Measurements from ENCODE around the gene COL28A1. TPM values are rescaled to one million over a fixed set of nuclear protein-coding genes. Genes with fewer than 3 reads are reported as not detected.

The COL28A1 gene
- total RNA-seq, 2 donors from 2014 or later, result 1.8 to 6.2 TPM

GRCh38 chr7:7542251-7542835 is 6.7 kb upstream of the COL28A1 start:
- Histone ChIP-seq H3K4me1 (replicated peaks) (no peaks in the 10 kb centered on the region), H3K27ac (no peak overlapping the region), H3K36me3 (no peaks in the 10 kb centered on the region), H3K27me3 (replicated peaks; ENCODE audit: insufficient read depth) (no peaks in the 10 kb centered on the region), H3K4me3 (no peak overlapping the region), H3K9me3 (no peaks in the 10 kb centered on the region)
- 75% methylated on average over 4 of the region's 4 CpGs for WGBS
- no peak for DNase-seq (ENCODE audit: low spot score)
- TF ChIP-seq, protein P1, sequence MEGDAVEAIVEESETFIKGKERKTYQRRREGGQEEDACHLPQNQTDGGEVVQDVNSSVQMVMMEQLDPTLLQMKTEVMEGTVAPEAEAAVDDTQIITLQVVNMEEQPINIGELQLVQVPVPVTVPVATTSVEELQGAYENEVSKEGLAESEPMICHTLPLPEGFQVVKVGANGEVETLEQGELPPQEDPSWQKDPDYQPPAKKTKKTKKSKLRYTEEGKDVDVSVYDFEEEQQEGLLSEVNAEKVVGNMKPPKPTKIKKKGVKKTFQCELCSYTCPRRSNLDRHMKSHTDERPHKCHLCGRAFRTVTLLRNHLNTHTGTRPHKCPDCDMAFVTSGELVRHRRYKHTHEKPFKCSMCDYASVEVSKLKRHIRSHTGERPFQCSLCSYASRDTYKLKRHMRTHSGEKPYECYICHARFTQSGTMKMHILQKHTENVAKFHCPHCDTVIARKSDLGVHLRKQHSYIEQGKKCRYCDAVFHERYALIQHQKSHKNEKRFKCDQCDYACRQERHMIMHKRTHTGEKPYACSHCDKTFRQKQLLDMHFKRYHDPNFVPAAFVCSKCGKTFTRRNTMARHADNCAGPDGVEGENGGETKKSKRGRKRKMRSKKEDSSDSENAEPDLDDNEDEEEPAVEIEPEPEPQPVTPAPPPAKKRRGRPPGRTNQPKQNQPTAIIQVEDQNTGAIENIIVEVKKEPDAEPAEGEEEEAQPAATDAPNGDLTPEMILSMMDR (IDR thresholded peaks at IDR 0.05), result no peak
- TF ChIP-seq POLR2AphosphoS5 (IDR thresholded peaks at IDR 0.05) (no peak), POLR2A (IDR thresholded peaks at IDR 0.05) (no peak)
- intact Hi-C loops (cut with DNase I), result loop anchor here (5.0 kb wide), 1 partner anchor 120 kb away; no protein-coding TSS in a partner anchor

DNA sequence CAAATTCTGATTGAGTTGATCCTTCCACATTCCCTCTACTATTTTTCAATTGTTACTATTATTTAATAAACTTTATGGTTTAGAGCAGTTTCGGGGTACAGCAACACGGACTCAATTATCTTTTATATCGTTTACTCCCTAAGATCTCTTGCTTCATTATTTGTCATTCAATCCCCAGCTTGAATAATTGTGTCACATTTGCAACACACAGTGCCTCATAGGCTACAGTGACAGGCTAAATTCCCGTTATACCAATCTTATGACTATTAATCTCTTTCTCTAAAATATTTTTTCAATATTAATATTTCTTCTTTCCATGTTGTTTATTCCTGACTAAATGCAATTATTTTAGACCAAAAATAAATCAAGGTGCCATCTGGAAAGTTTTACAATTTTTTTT is 4.0 kb upstream of the COL28A1 start:
- Histone ChIP-seq H3K36me3 (no peaks in the 10 kb centered on the region), H3K9me3 (no peaks in the 10 kb centered on the region), H3K4me3 (no peak overlapping the region), H3K4me1 (replicated peaks) (no peaks in the 10 kb centered on the region), H3K27ac (no peak overlapping the region), H3K27me3 (replicated peaks; ENCODE audit: insufficient read depth) (no peaks in the 10 kb centered on the region)
- no peak for TF ChIP-seq POLR2AphosphoS5 (IDR thresholded peaks at IDR 0.05)
- TF ChIP-seq, protein P1 (IDR thresholded peaks at IDR 0.05), result no peak
- no peak for TF ChIP-seq POLR2A (IDR thresholded peaks at IDR 0.05)
- DNase-seq (ENCODE audit: low spot score), result no peak
- 93% methylated on average over 4 of the region's 4 CpGs for WGBS
- intact Hi-C loops (cut with DNase I), result loop anchor here (5.0 kb wide), 1 partner anchor 117 kb away; no protein-coding TSS in a partner anchor

DNA sequence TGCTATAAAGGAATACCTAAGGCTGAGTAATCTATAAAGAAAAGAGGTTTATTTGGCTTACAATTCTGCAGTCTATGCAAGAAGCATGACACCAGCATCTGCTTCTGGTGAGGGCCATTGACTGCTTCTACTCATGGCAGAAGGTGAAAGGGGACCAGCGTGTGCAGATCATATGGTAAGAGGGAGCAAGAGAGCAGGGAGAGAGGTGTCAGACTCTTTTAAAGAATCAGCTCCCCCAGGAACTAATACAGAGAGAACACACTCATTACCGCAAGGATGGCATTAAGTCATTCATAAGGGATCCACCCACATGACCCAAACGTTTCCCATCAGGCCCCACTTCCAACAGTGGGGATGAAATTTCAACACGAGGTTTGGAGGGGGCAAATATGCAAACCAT is 3.5 kb upstream of the COL28A1 start:
- no peak for DNase-seq (ENCODE audit: low spot score)
- no peaks in the 10 kb centered on the region for H3K4me1 ChIP-seq (replicated peaks)
- no peaks in the 10 kb centered on the region for H3K9me3 ChIP-seq
- intact Hi-C loops (cut with DNase I), result no loop called here
- no peak overlapping the region for H3K4me3 ChIP-seq
- TF ChIP-seq POLR2A (IDR thresholded peaks at IDR 0.05) (no peak), POLR2AphosphoS5 (IDR thresholded peaks at IDR 0.05) (no peak)
- TF ChIP-seq, protein P1 (IDR thresholded peaks at IDR 0.05), result no peak
- H3K36me3 ChIP-seq, result no peaks in the 10 kb centered on the region
- 68% methylated on average over 4 of the region's 4 CpGs for WGBS
- no peak overlapping the region for H3K27ac ChIP-seq
- no peaks in the 10 kb centered on the region for H3K27me3 ChIP-seq (replicated peaks; ENCODE audit: insufficient read depth)

DNA sequence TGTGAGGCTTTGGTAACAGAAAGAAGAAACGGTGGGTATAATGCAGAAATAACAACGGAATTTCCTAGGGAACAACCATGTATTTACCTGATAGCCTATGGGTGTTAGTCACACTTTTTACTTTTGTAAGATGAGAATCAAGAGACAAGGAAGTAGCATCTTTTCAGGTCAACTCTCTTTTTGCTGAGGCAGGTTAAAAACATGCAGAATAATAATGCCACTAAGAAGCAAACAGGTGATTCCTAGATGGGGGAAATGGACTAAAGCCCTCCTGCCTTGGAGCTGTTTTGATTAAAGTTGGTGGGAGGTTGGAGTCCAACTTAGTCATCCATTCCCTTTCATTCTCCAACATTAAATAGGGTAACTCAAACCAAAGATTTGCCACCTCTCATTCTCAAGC is 2.0 kb upstream of the COL28A1 start:
- WGBS, result 89% methylated on average over 2 of the region's 2 CpGs
- DNase-seq (ENCODE audit: low spot score), result no peak
- TF ChIP-seq POLR2A (IDR thresholded peaks at IDR 0.05), result no peak
- Histone ChIP-seq H3K4me1 (replicated peaks) (no peaks in the 10 kb centered on the region), H3K36me3 (no peaks in the 10 kb centered on the region), H3K4me3 (no peak overlapping the region), H3K9me3 (no peaks in the 10 kb centered on the region), H3K27me3 (replicated peaks; ENCODE audit: insufficient read depth) (no peaks in the 10 kb centered on the region), H3K27ac (no peak overlapping the region)
- intact Hi-C loops (cut with DNase I), result no loop called here

- intact Hi-C loops (cut with DNase I), result no loop called here
- TF ChIP-seq, protein P1 (IDR thresholded peaks at IDR 0.05), result no peak
- no peak for TF ChIP-seq POLR2A (IDR thresholded peaks at IDR 0.05)
- TF ChIP-seq POLR2AphosphoS5 (IDR thresholded peaks at IDR 0.05), result no peak
These were observed 835 bp upstream of the COL28A1 start for GRCh38 chr7:7536396-7537019.

More at GRCh38 chr7:7536396-7537019, 835 bp upstream of the COL28A1 start:
- Histone ChIP-seq H3K9me3 (no peaks in the 10 kb centered on the region), H3K4me1 (replicated peaks) (no peaks in the 10 kb centered on the region), H3K27me3 (replicated peaks; ENCODE audit: insufficient read depth) (no peaks in the 10 kb centered on the region), H3K27ac (no peak overlapping the region), H3K4me3 (no peak overlapping the region), H3K36me3 (no peaks in the 10 kb centered on the region)
- DNase-seq (ENCODE audit: low spot score), result no peak
- 70% methylated on average over 5 of the region's 5 CpGs for WGBS

Measured in prostate gland (tissue), 2 donors.